GM18526 (cell line): ENCODE results near the gene TNFRSF18.

Experiments used
- POLR2A ChIP-seq: IDR thresholded peaks from 3 replicates; pipeline ENCODE4 v1.6.1; 2011; ENCODE audit not compliant: insufficient read length; ENCODE audit errors: extremely low read depth

The TNFRSF18 gene, protein sequence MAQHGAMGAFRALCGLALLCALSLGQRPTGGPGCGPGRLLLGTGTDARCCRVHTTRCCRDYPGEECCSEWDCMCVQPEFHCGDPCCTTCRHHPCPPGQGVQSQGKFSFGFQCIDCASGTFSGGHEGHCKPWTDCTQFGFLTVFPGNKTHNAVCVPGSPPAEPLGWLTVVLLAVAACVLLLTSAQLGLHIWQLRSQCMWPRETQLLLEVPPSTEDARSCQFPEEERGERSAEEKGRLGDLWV

DNA sequence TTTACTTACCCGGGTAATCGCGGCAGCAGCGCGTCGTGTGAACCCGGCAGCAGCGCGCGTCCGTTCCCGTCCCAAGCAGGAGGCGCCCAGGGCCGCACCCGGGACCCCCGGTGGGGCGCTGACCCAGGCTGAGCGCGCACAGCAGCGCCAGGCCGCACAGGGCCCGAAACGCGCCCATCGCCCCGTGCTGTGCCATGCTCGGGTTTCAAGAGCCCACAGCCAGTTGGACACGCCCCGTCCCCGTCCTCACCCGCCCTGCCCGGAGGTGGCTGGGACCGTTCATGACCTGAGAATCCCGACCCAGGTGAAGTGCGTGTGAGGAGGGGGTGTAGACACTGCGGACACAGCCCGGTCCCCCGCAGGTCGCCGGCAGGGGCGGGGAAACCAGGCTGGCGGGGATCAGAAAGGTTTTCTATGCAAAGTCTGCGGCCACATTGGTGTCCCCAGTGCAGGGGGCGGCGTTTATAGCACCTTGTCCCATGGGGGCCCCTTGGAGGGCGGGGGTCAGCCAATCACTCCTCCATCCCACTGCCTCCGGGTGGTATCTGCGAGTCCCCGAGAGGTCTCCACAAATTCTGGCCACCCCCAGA lies at the start of gene TNFRSF18:
Gene TNFRSF18, minus strand, starts transcription at position 217 of the 590 bp plus-strand sequence. Its CDS starts 21 bp downstream, at position 196.
- TF ChIP-seq POLR2A, result no peak

DNA sequence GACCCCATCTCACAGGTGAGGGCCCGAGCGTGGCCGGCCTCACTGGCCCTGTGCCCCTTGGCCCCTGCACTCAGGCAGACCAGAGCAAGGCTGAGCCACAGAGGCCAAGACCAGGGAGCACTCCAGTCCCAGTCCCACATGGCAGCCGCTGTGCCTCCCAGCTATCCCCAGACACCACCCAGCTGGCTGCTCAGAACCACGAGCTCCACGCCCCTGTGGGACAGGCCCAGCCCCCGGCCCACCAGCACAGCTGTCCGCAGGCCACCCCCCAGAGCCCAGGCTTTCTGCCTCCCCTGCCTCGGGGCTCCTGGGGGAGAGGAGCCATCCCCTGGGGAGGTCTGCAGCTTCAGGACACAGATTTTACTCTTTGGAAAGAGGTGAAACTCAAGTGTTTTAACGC lies 49.2 kb upstream of the TNFRSF18 start:
- no peak for TF ChIP-seq POLR2A

DNA sequence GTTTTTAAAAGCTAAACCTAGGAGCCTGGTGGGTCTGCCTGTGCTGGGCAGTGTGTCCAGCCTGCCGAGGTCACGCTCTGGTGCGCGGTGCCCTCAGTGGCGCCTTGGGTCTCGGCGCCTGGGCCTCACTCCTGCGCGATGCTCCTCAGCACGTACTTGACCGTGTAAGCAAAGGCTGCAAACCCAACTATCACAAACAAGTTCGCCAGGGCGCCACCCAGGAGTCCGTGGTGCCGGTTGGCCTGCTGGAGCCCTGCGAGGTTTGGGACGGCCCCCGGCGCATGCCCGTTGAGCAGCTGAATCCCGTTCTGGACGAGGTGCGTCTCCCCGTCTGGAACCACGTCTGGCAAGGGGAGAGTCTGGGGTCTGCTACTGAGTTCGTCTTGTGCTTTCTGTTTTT lies 48.7 kb upstream of the TNFRSF18 start:
- TF ChIP-seq POLR2A, result no peak

DNA sequence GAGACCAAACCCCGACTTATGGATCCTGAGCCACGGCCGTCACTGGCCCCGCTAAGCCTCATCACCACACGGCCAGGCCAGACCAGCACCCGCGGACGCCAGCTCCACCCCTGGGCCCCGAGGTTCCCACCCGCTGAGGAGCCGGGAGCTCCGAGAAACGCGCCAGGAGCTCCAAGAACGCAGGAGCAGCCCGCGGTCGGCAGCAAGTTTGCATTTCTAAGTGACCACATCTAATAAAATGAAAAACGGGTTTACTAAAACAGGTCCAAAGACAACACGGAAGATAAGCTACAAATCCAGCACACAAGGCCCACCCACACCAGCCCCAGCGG lies 48.2 kb upstream of the TNFRSF18 start:
- TF ChIP-seq POLR2A, result no peak

DNA sequence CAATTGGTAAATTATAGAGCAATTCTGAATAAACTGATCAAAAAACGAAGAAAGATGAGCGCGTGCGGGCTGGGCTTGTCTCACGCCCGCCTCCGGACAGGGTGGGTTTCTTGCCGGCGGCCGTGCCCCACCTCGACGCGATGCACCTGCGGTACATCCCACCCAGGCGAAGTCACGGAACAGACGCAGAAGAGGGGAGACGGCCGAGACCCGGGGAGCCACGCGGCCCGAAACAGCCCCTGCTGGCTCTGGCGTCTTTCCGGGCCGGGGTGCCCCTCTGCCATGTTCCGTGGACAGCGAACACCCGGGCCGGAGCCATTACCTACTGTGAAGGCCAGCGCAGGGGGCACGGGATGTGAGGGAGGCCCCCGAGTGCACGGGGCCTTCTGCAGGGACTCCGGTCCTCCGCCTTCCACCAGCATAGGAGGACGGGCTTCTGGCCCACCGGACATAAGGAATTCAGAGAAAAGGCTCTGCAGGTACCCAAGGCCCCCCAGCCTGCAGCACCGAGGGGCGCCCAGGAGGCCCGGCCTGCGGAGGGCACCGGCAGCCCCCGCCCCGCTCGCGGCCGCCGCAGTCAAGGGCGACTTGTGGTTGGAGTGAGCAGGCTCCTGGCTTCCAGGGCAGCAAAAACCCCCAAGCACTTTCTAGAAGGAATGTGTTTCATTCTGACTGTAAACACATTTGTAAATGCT lies 47.7 kb upstream of the TNFRSF18 start:
- no peak for TF ChIP-seq POLR2A

DNA sequence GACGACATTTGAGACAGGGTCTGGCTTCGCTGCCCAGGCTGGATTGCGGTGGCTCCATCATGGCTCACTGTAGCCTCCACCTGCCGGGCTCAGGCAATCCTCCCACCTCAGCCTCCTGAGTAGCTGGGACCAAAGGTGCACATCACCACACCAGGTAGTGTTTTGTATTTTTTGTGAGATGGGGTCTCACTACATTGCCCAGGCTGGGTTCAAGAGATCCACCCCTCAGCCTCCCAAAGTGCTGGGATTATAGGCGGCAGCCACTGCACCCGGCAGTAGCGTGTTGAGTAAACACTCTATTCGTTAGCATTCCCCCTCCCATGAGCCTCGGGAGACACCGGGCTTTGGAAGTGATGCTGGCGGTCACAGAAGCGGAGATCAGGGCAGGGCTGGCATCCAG lies 46.9 kb upstream of the TNFRSF18 start:
- no peak for TF ChIP-seq POLR2A

DNA sequence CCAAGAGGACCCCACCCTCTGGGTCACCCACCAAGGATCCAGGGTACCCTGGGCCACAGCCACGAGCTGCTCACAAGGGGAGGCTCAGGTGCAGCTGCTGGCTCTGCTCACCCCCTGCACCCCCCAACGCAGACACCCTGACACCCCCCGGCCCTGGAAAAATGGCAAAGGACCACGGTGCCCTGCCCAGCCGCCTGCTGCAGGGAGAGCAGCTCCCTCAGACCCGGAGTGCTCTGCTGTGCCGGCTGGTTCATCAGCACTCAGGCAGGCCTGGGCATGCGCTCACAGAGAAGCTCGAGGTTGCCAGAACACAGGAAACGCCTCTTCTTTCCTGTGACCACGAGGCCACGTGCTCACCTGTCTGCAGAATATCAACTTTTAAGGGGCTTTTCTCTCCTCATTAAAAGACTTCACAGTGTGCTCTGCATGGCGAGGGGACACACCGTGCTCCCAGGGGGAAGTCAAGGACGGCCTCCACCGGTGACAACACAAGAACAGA lies 44.4 kb upstream of the TNFRSF18 start:
- peak; percentile 30 for TF ChIP-seq POLR2A

DNA sequence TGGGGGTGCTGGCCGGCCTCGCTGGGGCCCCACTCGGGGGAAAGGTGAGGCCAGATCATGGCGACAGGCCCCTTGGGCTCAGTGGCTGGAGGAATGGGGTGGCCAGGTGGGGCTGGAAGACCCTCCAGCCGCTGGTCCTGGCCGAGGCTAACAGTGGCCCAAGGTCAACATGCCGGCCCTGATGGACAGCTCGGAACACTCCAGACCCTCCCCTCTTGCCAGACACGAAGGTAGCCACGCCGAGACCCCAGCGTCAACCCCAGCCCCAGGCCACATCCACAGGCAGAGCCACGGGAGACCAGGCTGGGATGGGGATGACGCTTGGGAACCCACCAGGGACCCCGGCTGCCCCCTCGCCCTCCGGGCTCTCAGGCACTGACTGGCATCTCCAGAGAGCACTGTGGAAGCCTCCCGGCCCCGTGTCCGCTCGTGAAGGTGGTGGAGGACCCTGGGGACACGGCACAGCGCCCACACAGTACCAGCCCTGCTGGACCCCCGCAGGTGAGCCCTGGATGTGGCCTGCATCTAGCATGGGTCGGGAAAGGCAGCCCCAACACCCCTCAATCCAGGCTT lies 41.0 kb upstream of the TNFRSF18 start:
- TF ChIP-seq POLR2A, result no peak

DNA sequence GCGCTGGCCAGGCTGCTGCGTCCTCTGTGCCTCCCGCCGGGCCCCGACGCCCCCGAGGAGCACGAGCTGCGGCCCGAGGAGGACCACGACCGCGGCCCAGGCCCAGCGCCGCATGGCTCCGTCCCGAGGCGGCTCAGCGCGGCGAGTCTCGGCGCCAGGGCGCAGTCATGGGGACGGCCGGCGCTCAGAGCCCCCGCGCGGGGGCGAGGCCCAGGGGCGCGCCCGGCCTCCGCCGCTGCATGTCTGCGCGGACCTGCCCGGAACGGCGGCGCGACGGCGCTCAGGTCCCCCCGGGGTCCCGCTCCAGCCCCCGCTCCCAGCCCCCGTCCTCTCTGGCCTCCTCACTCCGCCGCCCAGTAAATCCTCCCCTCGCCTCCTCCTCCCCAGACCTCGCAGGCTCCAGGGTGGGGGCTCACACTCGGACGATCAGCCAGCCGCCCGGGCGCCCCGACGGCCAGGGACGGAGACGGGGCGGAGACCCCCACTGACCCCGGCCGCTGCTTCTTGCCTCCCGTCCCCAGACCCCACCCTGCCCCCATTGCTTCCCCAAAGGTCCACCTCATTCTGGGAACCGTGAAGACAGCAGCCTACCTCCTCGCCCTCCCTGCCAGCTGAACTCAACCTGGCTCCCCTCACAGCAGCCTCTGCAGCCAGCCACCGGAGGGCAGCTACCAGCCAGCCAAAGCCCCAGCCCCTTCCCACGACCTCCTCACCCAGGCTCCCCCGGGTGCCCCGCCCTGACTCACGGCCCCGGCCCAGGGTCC lies 40.4 kb upstream of the TNFRSF18 start, which contains the start of gene C1QTNF12:
Gene C1QTNF12, minus strand, starts transcription at position 146 of the 764 bp plus-strand sequence. Its CDS starts 32 bp downstream, at position 114.
- no peak for TF ChIP-seq POLR2A

DNA sequence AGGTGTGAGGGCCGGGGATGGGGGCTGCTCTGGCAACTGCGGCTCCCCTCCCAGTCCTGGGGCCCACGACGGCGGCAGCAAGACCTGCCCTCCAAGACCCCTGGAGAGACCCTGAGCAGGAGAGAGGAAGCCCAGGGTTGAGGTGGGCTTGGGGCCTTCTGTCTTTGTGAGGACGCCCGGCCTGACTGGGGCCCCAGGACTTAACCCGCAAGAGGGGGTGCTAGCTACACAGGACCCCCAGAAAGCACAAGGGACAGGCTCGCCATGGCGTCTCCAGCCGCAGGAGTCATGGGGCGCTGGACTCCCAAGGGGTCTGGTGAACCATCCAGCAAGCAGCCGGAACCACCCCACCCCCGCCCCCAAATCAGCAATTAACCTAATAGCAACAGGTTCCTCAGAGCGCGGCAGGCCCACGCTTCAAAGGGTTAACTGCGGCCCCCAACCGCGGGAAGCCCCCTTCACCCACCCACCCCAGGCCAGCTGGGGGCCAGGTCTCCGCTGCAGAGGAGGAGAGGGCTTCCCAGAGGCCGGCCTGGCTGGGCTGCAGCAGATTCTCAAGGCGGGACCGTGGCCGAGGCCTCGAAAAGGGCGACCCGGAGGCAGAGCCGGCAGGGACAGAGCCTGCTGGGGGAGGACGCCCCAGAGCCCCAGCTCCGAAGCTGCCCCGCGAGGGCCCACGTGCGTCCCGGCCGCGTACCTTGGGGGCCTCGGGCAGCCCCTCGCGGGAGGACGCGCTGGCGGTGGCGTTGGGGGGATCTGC lies 39.6 kb upstream of the TNFRSF18 start:
- TF ChIP-seq POLR2A, result no peak

DNA sequence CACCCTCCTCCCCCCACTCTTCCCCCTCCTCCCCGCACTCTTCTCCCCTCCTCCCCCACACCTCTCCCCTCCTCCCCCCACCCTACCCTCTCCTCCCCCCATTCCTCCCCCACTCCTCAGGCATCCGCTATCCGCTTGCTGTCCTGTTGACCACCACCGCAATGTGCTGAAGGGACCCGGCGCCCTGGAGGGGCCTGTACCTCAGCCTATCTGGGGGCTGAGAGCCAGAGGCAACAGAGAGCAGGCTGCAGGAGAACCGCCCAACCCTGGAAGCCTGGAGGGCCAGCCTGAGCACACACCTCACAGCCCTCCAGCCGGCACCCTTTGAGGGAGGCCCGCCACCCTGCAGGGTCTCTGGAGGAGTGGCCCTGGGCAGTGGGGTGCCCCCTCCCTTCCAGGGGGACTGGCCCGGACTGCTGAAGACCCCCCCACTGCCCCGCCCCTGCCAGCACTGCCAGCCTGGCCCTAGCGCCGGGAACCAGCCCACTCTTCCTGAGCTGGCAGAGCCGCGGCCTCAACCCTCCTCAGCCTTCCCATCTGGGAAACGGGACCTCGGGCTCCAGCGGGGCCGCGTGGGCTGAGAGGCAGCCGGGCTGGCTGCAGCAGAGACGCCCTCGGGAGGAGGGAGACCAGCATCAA lies 38.9 kb upstream of the TNFRSF18 start:
- no peak for TF ChIP-seq POLR2A

DNA sequence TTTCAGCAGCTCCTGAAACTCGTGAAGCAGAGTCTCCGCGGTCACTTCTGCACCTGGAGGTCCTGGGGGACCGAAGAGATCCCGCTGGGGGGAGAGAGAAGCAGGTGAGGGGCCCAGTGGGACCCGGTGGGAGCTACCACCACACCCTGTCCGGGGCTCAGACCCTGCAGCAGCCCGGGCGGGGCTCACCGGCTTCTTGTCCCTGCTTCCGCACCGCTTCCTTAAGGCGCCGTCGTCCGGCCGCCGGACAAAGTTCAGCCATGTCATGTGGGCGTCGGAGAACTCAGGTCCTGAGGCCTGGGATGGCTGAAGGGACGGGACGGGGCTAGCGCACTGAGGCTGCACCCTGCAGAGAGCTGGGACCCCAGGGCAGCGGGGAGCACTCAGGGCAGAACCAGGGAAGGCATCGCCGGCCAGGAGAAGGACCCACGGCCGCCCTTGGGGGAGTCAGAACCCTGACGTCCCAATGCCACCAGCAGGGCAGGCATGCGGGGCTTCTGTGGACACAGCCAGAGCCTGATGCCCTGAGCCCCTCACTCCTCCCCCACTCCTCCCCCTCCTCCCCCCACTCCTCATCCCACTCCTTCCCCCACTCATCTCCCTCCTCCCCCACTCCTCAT lies 37.9 kb upstream of the TNFRSF18 start:
- TF ChIP-seq POLR2A, result no peak

DNA sequence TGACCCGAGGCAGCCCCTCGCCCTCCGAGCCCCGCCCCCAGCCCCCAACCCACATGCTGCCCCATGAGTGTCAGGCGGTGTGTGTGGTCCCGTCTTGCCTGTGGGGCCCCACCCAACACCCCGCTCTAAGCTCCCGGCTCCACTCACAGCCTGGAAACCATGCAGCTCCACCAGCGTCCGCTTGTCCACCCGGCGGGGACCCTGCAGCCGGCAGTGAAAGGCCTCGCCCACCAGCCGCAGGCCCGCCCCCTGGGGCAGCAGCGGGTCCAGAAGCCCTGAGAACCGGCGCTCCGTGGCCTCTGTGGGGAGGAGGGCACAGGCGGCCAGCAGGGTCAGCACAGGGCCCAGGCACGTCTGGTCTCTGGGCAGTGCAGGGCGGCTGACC lies 37.4 kb upstream of the TNFRSF18 start:
- no peak for TF ChIP-seq POLR2A

DNA sequence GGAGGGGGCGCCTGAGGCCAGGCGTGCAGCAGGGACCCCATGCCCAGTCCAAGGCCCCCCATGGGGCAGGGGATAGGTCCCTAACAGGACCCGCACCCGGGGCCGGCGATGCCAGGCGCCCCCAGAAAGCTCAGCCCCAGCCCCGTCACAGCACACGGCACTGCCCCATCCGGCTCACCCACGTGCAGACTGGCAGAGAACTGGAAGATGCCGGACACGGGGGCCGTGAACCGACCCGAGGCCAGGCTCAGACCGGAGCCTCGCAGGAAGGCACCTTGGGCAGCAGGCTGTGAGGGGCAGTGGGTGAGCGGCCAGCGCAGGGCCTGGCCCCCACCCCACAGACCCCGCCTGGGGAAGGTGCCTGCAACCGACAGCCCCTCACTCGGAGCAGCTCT lies 36.9 kb upstream of the TNFRSF18 start:
- TF ChIP-seq POLR2A, result no peak
